Measurements from ENCODE around the gene NDP. TPM values are rescaled to one million over a fixed set of nuclear protein-coding genes. Genes with fewer than 3 reads are reported as not detected.

The NDP gene, protein sequence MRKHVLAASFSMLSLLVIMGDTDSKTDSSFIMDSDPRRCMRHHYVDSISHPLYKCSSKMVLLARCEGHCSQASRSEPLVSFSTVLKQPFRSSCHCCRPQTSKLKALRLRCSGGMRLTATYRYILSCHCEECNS
- total RNA-seq (2014; rRNA removed; shearing (Covaris generic)) = not detected in 2 replicates
- polyA plus RNA-seq (2014; cell fraction: nucleus; rRNA removed) = not detected in 2 replicates

DNA sequence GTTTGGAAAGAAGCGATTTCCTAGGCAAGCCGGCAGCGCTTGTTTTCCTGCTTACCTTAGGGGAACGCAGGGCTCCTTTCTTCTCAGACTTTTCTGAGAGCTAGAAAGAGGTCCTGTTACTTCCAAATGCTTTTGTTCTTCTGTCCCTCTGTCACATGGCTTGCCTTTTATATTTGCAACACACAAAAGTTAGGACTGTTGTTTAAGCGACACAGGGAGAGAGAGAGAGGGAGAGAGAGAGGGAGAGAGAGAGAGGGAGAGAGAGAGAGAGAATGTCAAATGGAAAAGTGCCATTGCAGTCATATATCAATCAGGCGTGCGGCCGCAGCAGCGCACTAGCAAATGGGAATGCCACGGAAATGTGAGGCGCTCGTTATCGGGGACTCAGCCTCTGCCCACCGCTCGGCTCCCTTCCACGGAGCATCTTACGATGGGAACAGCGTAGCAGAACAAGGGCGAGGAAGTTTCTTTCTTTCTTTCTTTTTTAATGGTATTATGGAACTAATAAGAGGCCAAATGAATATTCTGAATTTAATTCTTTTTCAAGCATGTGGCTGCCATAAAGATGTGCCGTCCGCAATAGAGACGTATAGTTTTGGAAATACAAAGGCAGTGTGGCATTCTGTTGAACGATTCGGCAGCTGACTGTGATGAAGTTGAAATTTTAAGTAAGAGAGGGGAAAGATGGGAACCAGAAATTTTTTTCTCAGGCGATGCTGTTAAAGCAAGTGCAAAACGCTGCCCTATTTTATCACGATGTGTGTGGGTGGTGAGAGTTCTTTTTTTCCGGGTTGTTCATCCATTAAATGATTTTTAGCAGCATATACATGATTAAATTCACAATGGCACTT lies at the start of gene NDP:
Gene NDP (minus strand): TSS at position 142 of the 851 bp plus-strand sequence. CDS start 14,745 bp downstream, outside the sequence.
- no peak for DNase-seq (ENCODE audit: extremely low read depth, low read depth)

DNA sequence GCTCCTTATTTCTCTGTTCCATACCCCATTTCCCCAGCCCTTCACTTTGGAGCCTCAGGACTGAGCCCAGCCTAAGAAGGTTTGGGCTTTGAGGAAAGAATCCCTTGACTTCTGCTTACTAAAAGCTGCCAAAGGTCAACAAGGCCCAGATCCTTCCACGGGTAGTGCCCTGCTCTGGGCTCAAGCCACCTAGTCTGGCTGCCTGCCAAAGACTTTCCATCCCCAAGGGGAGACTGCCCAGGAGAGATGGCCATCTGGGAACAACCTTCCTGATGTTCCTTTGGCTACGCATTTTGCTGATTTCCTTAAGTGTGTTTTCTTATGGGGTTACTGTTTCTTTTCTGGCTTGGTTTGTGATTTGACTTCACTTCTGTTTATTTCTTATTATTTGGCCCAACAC lies 49.8 kb upstream of the NDP start:
- DNase-seq (ENCODE audit: extremely low read depth, low read depth) = no peak

DNA sequence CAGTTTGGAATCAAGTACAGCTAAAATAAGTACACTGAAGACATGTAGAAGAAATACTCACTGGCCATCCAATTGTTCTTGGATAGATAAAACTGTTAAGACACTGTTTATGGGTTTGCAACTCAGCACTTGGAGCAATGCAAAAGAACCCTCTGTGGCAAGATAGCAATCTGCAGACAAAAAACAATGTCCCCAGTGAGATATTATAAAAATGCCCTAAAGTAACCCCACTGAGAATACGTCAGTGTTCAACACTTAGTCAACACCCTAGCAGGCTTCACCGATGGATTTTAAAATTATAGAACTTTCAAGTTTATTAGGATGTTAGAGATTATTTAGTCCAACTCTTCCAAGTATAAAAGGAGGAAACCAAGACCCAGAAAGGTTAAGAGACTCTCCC lies 47.5 kb upstream of the NDP start:
- no peak for DNase-seq (ENCODE audit: extremely low read depth, low read depth)

DNA sequence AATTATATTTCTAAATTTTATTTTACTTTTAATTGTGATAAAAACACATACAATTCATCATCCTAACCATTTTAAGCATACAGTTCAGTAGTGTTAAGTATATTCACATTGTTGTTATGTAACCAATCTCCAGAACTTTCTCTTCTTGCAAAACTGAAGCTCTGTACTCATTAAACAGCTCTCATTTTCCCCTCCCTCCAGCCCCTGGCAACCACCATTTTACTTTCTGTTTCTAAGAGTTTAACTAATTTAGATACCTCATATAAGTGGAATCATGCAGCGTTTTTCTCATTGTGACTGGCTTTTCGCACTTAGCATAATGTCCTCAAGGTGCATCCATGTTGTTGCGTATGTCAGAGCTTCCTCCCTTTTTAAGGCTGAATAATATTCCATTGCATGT lies 46.7 kb upstream of the NDP start:
- DNase-seq (ENCODE audit: extremely low read depth, low read depth) = no peak

DNA sequence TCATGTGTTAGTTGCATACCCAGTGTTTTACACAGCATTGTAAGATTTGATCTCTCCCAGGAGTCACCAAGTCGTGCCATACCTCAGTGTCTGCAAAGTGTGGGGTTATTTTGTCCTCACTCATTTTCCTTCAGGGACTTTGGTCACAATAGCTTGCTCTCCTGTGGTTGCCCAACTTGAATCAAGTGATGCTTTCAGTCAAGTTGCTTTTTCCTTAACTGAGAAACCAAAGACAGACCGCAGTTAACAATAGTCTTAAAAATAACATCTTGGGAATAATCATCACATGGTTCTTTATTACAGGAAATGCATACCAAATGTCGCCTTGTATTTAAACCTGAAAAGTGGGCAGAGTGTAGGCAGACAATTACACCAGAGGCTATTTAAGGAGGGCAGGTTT lies 44.5 kb upstream of the NDP start:
- DNase-seq (ENCODE audit: extremely low read depth, low read depth) = no peak

DNA sequence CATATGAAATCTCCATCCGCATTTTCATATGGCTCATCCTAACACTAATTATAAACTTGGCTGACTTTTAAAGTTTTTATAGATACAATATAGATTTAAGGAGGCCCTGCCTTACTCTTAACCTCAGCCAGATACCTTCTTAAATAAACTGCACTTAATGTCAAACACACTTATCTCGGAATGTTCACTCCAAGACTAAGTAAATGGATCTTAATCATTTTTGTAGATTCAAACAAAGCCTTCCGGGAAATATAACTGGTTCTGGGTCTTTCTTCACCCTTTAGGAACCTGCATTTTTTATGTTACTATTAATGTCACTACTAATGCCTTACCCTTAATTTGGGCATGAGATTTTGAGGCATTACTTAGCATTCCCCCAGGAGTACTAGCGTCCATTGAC lies 43.7 kb upstream of the NDP start:
- DNase-seq (ENCODE audit: extremely low read depth, low read depth) = no peak

DNA sequence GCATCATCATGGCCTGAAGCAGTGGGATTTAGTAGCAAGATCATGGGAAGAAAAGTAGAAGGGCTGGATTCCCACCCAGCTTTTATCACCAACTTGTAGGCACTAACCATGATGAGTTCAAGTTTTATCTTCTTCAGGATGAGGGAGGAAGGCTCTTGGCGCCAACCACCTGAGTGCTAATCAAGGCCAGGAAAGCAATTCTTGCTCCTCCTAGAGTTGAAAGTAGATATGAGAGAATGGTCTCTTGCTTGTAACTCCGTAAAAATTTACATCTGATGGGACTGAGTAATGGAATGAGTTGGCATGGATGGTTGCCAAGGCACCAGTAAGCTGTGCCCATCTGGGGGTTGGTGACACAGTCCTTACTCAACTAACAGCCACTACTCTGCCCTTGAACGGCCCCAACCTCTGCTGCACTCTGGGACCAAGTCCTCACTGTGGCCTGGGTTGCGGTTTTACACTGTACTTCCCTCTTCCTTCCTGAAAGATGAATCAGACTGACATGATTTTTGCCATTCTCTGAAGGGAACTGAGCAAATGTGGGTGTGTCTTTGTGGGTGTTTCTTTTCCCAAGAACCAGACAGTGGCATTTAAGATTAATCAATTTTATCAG lies 39.4 kb upstream of the NDP start:
- no peak for DNase-seq (ENCODE audit: extremely low read depth, low read depth)

DNA sequence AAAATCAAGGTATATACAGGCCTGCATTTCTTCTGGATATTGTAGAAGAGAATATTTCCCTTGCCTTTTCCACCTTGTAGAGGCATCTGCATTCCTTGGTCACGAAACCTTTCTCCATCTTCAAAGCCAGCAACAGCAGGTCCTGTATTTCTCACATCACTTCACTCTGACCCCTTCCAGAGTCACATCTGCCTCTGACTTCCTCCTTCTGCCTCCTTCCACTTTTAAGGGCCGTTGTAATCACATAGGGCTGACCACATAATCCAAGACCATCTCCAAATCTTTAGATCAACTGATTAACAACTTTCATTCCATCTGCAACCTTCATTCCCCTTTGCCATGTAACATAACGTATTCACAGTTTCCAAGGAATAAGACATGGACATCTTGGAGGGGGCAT lies 38.3 kb upstream of the NDP start:
- no peak for DNase-seq (ENCODE audit: extremely low read depth, low read depth)

DNA sequence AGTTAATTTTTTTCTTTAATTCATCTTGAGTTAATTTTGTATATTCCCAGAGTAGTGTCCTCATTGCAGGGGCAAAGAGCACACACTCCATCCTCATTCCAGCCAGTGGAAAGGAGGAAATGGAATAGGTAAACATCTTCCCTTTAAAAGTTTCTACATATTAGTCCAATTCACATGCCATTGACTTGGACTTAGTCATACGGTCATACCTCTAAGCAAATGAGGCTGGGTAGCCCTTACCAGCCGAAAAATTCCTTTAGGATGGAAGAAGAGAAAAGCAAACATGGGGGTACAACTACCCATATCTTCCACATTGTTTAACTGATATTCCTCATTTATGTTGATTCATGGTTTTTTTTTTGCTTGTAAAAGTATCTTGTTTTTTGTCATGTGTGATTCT lies 37.4 kb upstream of the NDP start:
- DNase-seq (ENCODE audit: extremely low read depth, low read depth) = no peak

DNA sequence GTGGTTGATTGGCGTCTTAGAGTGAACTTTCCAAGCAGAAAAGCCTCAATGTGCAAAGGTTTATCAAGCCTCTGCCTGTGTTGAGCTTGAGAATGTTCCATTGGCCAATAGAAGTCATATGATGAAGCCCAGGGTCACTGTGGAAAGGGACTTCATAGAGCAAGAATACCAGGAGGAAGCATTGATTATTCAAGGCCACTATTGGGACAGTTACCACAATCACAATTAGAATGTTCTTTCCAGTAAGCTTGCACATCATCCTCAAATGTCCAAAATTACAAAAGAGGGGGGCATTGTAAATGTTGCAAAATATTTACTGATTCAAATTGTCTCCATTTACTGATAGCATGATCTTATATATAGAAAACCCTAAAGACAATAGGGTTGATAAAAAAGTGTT lies 32.9 kb upstream of the NDP start:
- DNase-seq (ENCODE audit: extremely low read depth, low read depth) = no peak

DNA sequence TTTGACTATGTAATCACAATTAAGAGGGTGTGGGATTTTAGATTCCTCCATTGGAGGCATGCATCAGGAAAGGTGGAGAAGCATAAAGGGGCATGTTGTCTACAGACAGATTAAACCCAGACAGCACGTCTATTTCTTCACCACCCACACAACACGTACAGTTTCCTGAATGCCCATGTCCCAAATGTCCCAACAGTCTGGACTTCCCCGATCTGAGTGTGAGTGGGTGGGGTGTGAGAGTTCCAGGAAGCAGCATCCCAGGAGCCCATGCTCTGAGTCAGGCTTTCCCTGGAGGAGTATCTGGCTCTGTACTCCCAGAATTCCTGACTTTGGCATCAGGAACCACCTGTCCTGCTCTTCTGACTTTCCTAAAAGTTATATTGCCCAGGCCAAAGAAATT lies 30.8 kb upstream of the NDP start:
- DNase-seq (ENCODE audit: extremely low read depth, low read depth) = no peak

DNA sequence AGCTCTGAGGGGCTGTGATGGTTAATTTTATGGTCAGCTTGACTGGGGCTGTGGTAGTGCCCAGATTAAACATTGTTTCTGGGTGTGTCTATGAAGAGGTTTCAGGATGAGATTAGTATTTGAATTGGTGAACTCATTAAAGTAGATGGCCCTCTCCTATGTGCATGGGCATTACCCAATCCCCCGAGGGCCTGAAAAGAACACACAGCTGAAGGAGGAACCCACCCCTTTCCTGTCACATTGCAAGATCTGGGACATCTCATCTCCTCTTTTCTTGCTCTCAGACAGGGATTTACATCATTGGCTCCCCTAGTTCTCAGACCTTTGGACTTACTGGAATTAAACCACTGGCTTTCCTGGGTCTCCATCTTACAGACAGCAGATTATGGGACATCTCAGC lies 29.4 kb upstream of the NDP start:
- DNase-seq (ENCODE audit: extremely low read depth, low read depth) = no peak

DNA sequence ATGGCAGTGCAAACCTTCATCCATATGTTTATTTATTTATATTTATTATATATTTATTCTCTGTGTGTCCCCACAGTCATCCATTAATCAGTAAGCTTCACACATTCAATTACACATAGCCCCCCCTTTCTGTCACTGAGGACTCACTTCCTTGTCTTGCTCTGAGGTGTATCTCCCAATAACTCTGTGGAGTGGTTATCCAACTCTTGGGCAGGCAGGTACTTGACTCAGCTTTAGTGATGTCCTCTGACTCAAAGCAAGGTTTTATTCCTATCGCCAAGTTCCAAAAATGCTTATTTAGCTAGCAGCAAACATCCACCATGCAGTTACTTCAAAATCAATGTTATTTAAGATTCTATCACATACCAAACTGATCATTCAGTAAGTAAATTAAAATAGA lies 25.2 kb upstream of the NDP start:
- DNase-seq (ENCODE audit: extremely low read depth, low read depth) = no peak

DNA sequence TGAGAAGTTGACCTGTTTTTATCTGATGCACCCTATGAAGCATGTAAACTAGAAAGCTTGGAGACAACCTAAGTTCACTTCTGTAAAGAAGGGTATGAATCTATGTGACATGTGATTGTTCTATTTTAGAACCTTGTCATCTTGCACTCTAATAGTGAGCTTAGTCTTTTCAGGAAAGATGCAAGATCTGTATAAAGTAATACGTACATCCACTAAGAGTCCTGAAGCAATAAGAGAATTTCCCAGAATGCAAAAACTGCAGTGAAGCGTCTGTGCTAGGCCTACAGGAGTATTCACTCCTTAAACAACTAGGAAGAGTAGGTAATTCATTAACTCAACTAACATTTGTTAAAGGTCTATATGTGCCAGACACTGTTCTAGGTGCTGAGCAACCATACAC lies 23.3 kb upstream of the NDP start:
- DNase-seq (ENCODE audit: extremely low read depth, low read depth) = no peak

DNA sequence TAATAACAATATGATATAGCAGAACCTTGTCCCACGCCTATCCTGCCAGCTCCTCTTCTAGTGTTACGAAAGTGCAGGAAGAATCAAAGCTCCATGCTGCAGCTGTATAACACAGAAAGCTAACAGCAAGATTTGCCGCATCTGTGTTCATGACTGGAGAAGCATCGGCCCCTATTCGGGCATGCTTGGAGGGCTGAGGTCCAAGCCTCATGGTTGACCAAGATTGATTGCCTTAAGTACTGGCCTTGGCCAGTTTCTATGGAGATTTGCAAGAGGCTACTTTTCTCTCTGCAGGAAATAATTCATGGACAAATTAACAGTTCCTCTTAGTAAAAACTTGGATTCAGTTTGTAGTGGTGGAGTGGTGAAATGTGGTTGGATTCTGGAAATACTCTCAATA lies 12.9 kb upstream of the NDP start:
- no peak for DNase-seq (ENCODE audit: extremely low read depth, low read depth)

DNA sequence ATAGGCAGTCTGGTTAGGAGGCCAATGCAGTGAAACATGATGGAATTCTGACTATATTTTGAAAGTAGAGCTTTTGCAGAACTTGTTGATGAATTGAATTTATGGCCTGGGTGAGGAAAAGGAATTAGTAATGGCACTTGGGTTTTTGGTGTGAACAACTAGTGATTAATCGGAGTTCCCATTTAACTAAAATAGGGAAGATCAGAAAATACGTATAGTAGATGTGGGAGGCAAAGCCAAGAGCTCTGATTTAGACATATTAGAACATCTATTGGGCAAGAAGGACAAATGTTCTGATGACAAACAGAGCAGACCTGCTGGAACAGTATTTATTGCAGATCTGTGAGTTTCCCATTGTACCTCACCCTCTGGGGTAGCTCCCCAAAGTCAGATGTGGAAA lies 12.3 kb upstream of the NDP start:
- no peak for DNase-seq (ENCODE audit: extremely low read depth, low read depth)

DNA sequence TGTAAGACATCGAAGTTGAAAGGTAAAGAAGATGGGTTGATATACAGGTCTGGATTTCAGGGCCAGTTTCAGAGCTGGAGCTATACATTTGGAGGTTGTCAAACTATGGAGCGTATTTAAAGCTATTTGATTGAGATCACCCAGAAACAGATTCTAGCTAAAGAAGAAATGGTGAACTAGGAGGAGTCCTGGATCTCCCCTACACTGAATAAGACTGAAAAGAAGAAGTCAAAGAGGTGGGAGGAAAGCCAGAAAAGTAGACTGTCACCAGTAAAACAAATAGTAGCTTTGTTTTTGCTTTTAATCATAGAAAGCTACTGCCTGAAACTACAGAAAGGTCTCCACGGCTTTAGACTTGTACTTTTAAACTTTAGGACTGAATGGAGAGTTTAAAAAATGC lies 5.0 kb upstream of the NDP start:
- DNase-seq (ENCODE audit: extremely low read depth, low read depth) = no peak

DNA sequence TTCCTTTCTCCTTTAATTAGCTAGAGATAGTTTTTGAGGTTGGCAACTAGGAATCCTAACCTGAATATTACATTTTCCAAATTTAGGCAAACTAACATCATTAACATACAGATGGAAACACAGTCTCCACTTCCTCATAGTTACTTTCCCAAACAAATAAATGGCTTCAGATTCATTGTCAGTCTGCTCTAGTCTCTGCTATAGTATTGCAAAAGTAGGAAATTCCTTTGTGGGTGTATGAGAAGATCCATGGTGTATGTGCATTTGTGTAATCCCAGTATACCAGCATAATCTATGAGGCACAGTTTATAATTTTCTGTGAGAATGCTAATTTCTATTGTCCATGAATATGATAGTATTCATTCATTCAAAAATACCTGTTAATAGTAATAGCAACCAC lies 3.0 kb upstream of the NDP start:
- no peak for DNase-seq (ENCODE audit: extremely low read depth, low read depth)

DNA sequence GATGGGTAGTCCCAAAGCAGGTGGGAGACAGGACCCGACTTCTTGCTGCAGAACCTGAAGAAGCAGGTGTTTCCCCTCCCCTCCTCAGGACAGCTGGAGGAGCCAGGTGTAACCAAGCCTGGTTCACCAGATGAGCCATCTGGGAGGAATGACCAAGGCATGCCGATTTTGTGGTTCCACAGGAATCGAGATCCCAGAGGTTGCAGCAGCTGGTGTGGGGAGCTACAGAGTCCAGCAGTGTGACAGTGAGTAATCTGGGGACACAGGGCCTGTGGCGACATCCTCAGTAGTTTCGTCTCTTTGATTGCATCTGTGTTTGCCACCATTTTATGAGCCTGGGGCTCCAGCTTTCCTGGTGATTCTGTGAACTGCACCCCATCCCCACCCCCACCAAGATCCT lies 2.6 kb upstream of the NDP start:
- no peak for DNase-seq (ENCODE audit: extremely low read depth, low read depth)

DNA sequence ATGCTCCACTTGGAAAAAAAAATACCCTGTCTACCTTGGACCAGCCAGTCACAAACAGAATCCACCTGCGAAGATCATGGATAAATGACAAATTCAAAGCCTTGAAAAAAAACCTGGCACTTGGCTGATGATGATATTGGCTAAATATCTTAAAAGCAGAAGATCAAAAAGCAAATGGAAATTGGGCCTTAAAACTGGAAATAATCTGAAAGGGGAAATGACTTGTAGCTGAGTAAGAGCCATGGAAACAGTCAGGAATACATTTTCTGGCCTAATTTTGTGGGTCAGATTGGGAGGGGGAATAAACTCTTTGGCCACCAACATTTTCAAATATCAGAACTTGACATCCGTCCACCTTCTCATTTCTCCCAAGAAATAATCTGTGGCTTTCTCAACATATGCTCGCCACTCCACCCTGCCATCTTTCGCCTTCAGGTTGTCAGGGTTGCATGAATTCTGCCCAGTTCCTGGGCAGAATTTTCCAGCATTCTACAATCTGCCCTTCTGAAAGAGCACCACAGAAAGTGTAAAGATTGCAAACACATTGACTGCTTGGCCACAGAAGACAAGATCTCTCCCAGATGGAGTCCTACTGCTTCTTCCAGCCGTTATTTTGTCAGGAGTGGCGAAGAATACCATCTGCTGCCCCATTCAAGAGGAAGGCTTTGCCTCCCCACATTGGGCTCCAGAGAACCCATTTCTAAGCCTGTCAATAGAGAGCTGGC lies 1.7 kb upstream of the NDP start:
- DNase-seq (ENCODE audit: extremely low read depth, low read depth) = no peak

DNA sequence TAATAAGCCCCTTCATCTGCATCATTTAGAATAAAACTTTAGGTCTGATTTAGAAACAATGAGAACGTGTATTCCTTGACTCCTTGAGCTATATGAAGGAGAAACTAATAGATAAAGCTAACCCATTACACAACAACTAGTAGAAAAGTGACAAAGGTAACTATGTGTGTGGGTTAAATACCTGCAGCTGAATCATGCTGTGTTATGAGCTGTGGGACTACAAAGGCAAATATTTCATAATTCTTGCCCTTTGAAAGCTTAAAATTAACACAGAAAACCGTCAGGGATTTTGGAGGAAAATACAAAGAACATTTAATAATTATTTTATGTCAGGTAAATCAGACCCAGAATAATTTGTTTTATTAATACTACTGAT lies 898 bp upstream of the NDP start:
- DNase-seq (ENCODE audit: extremely low read depth, low read depth) = no peak
